Gastrocnemius medialis (tissue), 4 donors: ENCODE results near the gene EEF1AKMT2. TPM values are rescaled to one million over a fixed set of nuclear protein-coding genes. Genes with fewer than 3 reads are reported as not detected.

Experiments used
- ATAC-seq, 2 donors: fragments of 150-250 bp; one replicate each; pipeline ENCODE4 v1.9.1; 2016
- DNase-seq, 2 donors: peaks; one replicate each; pipeline ENCODE4 v3.0.0-alpha.2; 2019
- H3K27ac ChIP-seq, 4 donors: fragments of 200-600 bp; sonication (generic); 1 replicate in 1 of 4; 2 replicates in 3 of 4; pipeline ENCODE4 v1.5.1; 2016 to 2018; ENCODE audit warnings: mild to moderate bottlenecking in 2 of 4, moderate library complexity in 1 of 4
- H3K27me3 ChIP-seq, 3 donors: fragments of 200-600 bp; sonication (generic) in 2 of 3; 1 replicate in 1 of 3; 2 replicates in 2 of 3; pipeline versions ENCODE4 v1.5.1 to v1.6.0; 2016 to 2019; ENCODE audit warnings: mild to moderate bottlenecking in 1 of 3, moderate library complexity in 1 of 3
- H3K36me3 ChIP-seq, 2 donors: fragments of 200-600 bp; sonication (generic) in 1 of 2; one replicate each; pipeline ENCODE4 v1.5.1; 2017 to 2018
- H3K4me1 ChIP-seq, 2 donors: fragments of 200-600 bp; sonication (generic) in 1 of 2; one replicate each; pipeline ENCODE4 v1.5.1; 2016 to 2017; ENCODE audit warnings: mild to moderate bottlenecking in 2 of 2
- H3K4me3 ChIP-seq, 4 donors: fragments of 200-600 bp; sonication (generic) in 3 of 4; 1 replicate in 1 of 4; 2 replicates in 3 of 4; pipeline ENCODE4 v1.5.1; 2016 to 2019; ENCODE audit warnings: mild to moderate bottlenecking in 2 of 4
- H3K9me3 ChIP-seq, 3 donors: fragments of 200-600 bp; sonication (generic) in 2 of 3; 1 replicate in 1 of 3; 2 replicates in 2 of 3; pipeline ENCODE4 v1.5.1; 2016 to 2019
- CTCF ChIP-seq, 5 experiments: fragments of 450-650 bp in 3 of 5; fragments of 200-600 bp in 2 of 5; sonication (generic) in 2 of 5; IDR thresholded peaks in 4 of 5; conservative IDR thresholded peaks in 1 of 5; 1 replicate in 4 of 5; 2 replicates in 1 of 5; pipeline ENCODE4 v1.5.1; 2016 to 2019; ENCODE audit warnings: antibody characterized with exemption in 5 of 5, mild to moderate bottlenecking in 3 of 5, moderate library complexity in 3 of 5
- POLR2A ChIP-seq, 2 donors: fragments of 450-650 bp; IDR thresholded peaks; one replicate each; pipeline ENCODE4 v1.6.1; 2017; ENCODE audit warnings: antibody characterized with exemption in 2 of 2, mild to moderate bottlenecking in 2 of 2, moderate library complexity in 2 of 2
- in situ Hi-C, 4 donors: fragments of 200-750 bp; cut with MboI; loops; one replicate each; pipeline versions ENCODE4 v1.15.0 to v1.8.0; 2017; ENCODE audit warnings: low sequenced_read_pairs in 4 of 4
- intact Hi-C: fragments of 100-400 bp; cut with DNase I; formaldehyde crosslinking; loops from one replicate; pipeline ENCODE4 v1.15.1; 2023; ENCODE audit warnings: low total_unique reads
- total RNA-seq, 4 donors: library from RNA; depleted of rRNA; stranded (reverse); fragments of >200 nt; gene quantifications; one replicate each; pipeline versions ENCODE4 v1.1.0 to v1.2.3, GENCODE V29; 2016

EEF1AKMT2 gene
- total RNA-seq, 4 donors from 2014 or later: 7.9 to 13.5 (median 9.6) TPM

DNA sequence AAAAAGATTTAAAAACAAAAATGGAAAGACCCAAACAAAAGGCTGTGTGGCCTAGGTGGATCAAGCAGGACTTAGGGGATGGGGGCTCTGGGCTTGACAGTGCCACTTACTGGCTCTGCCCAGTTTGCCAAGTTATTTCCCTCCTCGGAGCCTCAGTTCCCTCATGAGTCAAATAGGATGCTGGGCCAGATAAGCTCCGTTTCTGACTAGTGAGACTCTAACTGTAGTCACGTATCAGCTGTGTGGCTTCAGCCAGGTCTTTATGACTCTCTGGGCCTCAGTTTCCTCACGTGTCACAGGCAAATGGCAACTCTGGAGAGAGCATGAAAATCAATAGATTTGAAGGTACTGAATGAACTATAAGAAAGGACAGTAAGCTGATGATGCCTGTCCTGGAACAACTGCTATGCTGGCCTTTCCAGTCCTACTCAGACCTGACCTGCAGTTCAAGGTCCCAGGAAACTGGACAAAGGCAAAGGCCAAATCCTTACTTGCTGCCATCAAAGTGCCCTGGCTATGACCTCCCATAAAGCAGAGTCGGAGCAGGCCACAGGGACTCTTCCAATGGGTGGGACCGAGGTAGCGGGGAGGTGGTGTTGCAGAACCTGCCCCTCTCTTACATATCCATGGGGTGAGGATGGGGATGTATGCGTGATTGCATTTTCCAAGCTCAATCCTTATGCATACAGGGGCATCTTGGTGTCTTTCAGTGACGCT is 74.5 kb downstream of the EEF1AKMT2 start:
- peaks cover 72 to 75% of the 10 kb centered on the region in 2 donors for H3K4me1 ChIP-seq
- intact Hi-C loops: no loop called here
- no peak for ATAC-seq
- no peaks in the 10 kb centered on the region for H3K9me3 ChIP-seq
- TF ChIP-seq CTCF (IDR thresholded peaks at IDR 0.05 in 4 of 5, conservative IDR thresholded peaks at IDR 0.05 in 1 of 5) (no peak), POLR2A (IDR thresholded peaks at IDR 0.05) (no peak)
- no peaks in the 10 kb centered on the region for H3K27me3 ChIP-seq
- no peaks in the 10 kb centered on the region for H3K36me3 ChIP-seq
- in situ Hi-C loops: no loop called here
- no peak overlapping the region for H3K4me3 ChIP-seq
- no peak for DNase-seq
- peak overlapping the region; percentile 54 to 97 (median 92) for H3K27ac ChIP-seq

- in situ Hi-C loops: no loop called here
- Histone ChIP-seq H3K4me1 (peaks cover 64 to 70% of the 10 kb centered on the region in 2 donors), H3K27ac (peak overlapping the region; percentile 54 to 97 (median 92)), H3K36me3 (no peaks in the 10 kb centered on the region), H3K9me3 (no peaks in the 10 kb centered on the region), H3K4me3 (no peak overlapping the region), H3K27me3 (no peaks in the 10 kb centered on the region)
- intact Hi-C loops: no loop called here
- DNase-seq: no peak
- TF ChIP-seq CTCF (IDR thresholded peaks at IDR 0.05 in 4 of 5, conservative IDR thresholded peaks at IDR 0.05 in 1 of 5) (no peak), POLR2A (IDR thresholded peaks at IDR 0.05) (no peak)
- ATAC-seq: no peak
Observed at GRCh38 chr10:124716369-124716768, 75.3 kb downstream of the EEF1AKMT2 start.

- intact Hi-C loops: no loop called here
- TF ChIP-seq POLR2A (IDR thresholded peaks at IDR 0.05): no peak
- DNase-seq: no peak
- peak overlapping the region in 2 of 4 donors; percentile 92 to 97 for H3K27ac ChIP-seq
- H3K9me3 ChIP-seq: no peaks in the 10 kb centered on the region
- no peak for ATAC-seq
- no peaks in the 10 kb centered on the region for H3K27me3 ChIP-seq
- H3K4me3 ChIP-seq: no peak overlapping the region
- in situ Hi-C loops: no loop called here
- peaks cover 61 to 70% of the 10 kb centered on the region in 2 donors for H3K4me1 ChIP-seq
- H3K36me3 ChIP-seq: no peaks in the 10 kb centered on the region
Observed at GRCh38 chr10:124715439-124715838, 76.2 kb downstream of the EEF1AKMT2 start.

- peaks cover 61 to 71% of the 10 kb centered on the region in 2 donors for H3K4me1 ChIP-seq
- DNase-seq: no peak
- in situ Hi-C loops: no loop called here
- H3K27me3 ChIP-seq: no peaks in the 10 kb centered on the region
- H3K9me3 ChIP-seq: no peaks in the 10 kb centered on the region
- H3K36me3 ChIP-seq: no peaks in the 10 kb centered on the region
- peak overlapping the region; percentile 24 to 54 (median 38) for H3K27ac ChIP-seq
- ATAC-seq: no peak
- intact Hi-C loops: no loop called here
- no peak overlapping the region for H3K4me3 ChIP-seq
- TF ChIP-seq POLR2A (IDR thresholded peaks at IDR 0.05): no peak
- no peak for TF ChIP-seq CTCF (IDR thresholded peaks at IDR 0.05 in 4 of 5, conservative IDR thresholded peaks at IDR 0.05 in 1 of 5)
Observed at GRCh38 chr10:124713679-124714255, 77.9 kb downstream of the EEF1AKMT2 start.

DNA sequence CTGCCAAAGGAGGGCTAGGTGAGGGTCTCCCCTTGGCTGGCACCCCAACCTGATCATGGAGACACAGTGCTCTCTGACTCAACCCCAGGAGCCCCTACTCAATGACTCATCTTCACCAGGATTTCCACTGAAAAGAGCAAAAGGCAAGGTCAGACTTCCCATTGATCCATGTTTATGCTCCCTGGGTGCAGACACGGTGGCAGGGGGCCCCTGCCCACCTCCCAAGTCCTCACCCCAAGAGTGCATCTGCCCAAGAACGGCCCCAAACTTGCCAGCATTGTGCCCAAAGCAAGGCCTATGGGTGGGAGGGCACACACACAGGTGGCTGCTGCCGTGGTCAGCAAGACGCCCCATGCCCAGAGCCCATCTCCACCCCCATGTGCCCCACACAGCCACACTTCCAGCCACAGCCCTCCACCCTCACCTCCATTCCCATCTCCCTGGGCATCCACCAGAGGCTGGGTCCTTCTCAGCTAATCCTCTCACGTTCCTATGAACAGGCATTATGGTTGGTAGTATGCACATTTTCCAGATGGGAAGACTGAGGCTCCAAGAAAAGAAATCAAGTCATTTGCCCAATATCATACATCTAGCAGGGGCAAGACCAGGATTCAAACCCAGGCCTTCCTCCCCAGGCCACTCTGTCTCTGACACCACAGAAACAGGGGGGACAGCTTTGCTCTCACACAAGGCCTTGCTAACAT is 78.8 kb downstream of the EEF1AKMT2 start:
- no peak for DNase-seq
- intact Hi-C loops: no loop called here
- H3K36me3 ChIP-seq: no peaks in the 10 kb centered on the region
- no peak overlapping the region for H3K4me3 ChIP-seq
- in situ Hi-C loops: no loop called here
- no peaks in the 10 kb centered on the region for H3K27me3 ChIP-seq
- peaks cover 61 to 71% of the 10 kb centered on the region in 2 donors for H3K4me1 ChIP-seq
- H3K9me3 ChIP-seq: no peaks in the 10 kb centered on the region
- no peak for TF ChIP-seq POLR2A (IDR thresholded peaks at IDR 0.05)
- TF ChIP-seq CTCF (IDR thresholded peaks at IDR 0.05 in 4 of 5, conservative IDR thresholded peaks at IDR 0.05 in 1 of 5): no peak
- H3K27ac ChIP-seq: peak overlapping the region in 1 of 4 donors; percentile 54
- no peak for ATAC-seq
